ENCODE results near the gene CCDC30. TPM values are rescaled to one million over a fixed set of nuclear protein-coding genes. Genes with fewer than 3 reads are reported as not detected.
A peak's percentile ranks its signal among the peaks of the same experiment; 100 is the strongest.
"Not testable (repeated sequence)": the region's sequence is repeated elsewhere in the genome, so short reads cannot be mapped to it uniquely, and the experiment has no call there.

The CCDC30 gene
- total RNA-seq, 6 experiments from 2014 or later = 0.18 to 1.2 (median 0.31) TPM

DNA sequence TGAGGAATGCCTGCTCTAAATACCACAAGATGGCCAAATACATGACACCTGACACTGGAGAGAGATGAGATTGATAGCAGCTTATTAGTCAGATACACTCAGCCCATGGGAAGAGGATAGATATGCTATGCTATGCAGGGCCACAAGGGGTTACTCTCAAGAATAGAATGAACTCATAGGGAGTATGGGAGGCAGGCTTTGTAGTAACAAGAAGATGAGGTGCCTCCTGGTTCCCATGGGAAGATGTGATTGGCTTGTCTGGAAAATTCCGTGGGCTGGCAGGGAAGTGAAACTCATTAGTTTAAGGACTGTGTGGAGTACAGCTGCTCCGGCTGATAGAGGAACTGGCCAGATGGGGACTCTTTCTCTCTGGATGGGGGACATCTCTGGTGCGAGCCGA is 16.5 kb downstream of the CCDC30 start:
- H3K4me1 Mint-ChIP-seq (ENCODE audit: low read depth) = peaks cover 6% of the 10 kb centered on the region; the same call in 1 of the 2 replicates
- H3K9me3 Mint-ChIP-seq = no peaks in the 10 kb centered on the region
- H3K27me3 Mint-ChIP-seq (ENCODE audit: insufficient read depth) = peaks cover 7% of the 10 kb centered on the region
- no peaks in the 10 kb centered on the region for H3K36me3 Mint-ChIP-seq (ENCODE audit: low read depth)
- no peak overlapping the region for H3K4me3 Mint-ChIP-seq
- DNase-seq = peak; percentile 7
- TF ChIP-seq, protein P1, sequence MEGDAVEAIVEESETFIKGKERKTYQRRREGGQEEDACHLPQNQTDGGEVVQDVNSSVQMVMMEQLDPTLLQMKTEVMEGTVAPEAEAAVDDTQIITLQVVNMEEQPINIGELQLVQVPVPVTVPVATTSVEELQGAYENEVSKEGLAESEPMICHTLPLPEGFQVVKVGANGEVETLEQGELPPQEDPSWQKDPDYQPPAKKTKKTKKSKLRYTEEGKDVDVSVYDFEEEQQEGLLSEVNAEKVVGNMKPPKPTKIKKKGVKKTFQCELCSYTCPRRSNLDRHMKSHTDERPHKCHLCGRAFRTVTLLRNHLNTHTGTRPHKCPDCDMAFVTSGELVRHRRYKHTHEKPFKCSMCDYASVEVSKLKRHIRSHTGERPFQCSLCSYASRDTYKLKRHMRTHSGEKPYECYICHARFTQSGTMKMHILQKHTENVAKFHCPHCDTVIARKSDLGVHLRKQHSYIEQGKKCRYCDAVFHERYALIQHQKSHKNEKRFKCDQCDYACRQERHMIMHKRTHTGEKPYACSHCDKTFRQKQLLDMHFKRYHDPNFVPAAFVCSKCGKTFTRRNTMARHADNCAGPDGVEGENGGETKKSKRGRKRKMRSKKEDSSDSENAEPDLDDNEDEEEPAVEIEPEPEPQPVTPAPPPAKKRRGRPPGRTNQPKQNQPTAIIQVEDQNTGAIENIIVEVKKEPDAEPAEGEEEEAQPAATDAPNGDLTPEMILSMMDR (IDR thresholded peaks at IDR 0.05) = peak; percentile 38
- no peak overlapping the region for H3K27ac Mint-ChIP-seq

DNA sequence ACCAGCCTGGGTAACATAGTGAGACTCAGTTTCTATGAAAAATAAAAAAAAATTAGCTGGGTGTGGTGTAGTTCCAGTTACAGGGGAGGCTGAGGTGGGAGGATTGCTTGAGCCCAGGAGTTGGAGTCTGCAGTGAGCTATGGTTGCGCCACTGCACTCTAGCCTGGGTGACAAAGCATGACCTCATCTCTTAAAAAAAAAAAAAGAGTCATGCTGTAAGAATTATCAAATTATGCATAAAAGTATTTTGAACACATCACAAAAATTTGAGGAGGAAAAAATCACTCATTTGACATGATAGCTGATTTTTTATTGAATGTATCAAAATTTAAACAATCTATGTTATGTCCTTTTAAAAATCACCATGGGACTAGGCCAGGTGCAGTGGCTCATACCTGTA is 17.8 kb downstream of the CCDC30 start:
- H3K36me3 Mint-ChIP-seq (ENCODE audit: low read depth) = no peaks in the 10 kb centered on the region
- no peak overlapping the region for H3K4me3 Mint-ChIP-seq
- H3K27ac Mint-ChIP-seq = no peak overlapping the region
- H3K4me1 Mint-ChIP-seq (ENCODE audit: low read depth) = peaks cover 11% of the 10 kb centered on the region; the same call in 1 of the 2 replicates
- TF ChIP-seq, protein P1 (IDR thresholded peaks at IDR 0.05) = no peak
- H3K27me3 Mint-ChIP-seq (ENCODE audit: insufficient read depth) = peaks cover 7% of the 10 kb centered on the region
- no peak for DNase-seq
- H3K9me3 Mint-ChIP-seq = no peaks in the 10 kb centered on the region

DNA sequence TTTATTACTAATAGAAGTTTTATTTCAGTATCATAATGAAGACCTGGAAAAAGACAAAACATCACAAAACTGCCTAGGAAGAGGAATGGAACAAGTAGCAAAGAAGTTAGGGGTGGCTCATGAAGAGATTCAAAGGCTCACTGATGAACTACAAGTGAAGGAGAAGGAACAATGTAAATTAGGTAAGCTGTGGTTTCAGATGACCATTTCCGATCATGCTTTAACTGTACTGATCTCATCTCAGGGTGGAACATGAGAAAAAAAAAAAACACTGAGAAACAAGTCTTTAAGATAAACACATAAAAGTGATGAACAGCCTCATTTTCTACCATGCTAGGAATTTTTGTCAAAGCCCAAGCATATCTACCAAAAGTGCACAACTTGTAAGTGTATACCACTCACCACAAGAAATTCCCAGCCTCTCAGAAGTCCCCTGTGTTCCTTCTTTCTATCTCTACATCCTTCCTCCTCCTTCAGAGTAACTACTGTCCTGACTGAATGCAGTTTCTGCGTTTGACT is 19.6 kb downstream of the CCDC30 start:
- H3K9me3 Mint-ChIP-seq = no peaks in the 10 kb centered on the region

DNA sequence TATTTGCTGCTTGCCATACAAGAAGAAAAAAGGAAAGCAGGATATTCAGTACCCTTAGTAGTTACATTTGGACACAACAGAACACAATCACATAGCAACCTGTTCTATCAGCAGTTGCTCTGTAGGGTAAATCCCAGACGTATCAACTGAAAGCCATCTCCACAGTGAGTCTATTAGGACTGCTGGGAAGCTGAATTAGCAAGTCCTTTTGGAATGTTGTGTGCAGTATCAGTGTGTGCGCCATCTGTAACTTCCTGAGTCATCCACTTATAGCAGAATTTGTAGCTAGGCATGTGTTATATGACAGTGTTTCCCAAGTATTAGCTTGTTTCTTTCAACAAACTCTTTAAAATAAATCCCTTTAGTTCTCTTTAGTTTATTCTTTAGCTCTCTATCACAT is 21.3 kb downstream of the CCDC30 start:
- peak; percentile 91 for DNase-seq
- H3K27ac Mint-ChIP-seq = peak overlapping the region; percentile 62

More for the DNA sequence above, 19.6 kb downstream of the CCDC30 start:
- Mint-ChIP-seq H3K36me3 (ENCODE audit: low read depth) (no peaks in the 10 kb centered on the region), H3K27me3 (ENCODE audit: insufficient read depth) (no peaks in the 10 kb centered on the region; the same call in none of the 2 replicates), H3K27ac (no peak overlapping the region), H3K4me3 (no peak overlapping the region), H3K4me1 (ENCODE audit: low read depth) (peaks cover 11% of the 10 kb centered on the region; the same call in 1 of the 2 replicates)
- DNase-seq = no peak
- TF ChIP-seq, protein P1 (IDR thresholded peaks at IDR 0.05) = no peak

DNA sequence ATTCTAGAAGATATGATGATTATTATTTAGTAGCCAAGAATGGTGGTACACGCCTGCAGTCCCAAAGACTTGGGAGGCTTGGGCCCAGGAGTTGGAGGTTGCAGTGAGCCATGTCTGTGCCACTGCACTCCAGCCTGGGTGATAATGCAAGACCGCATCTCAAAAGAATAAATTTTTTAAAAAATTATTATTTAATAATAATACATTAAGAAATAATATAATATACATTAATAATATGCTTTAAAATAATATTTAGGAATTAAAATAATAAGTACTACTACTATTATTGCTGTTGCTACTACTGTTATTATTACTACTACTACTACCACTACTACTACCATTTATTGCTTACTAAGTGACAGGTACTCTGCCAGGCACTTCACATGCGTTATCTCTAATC is 27.2 kb downstream of the CCDC30 start:
- peaks cover 7% of the 10 kb centered on the region for H3K27me3 Mint-ChIP-seq (ENCODE audit: insufficient read depth)
- no peak for DNase-seq
- peaks cover 9% of the 10 kb centered on the region; the same call in 1 of the 2 replicates for H3K9me3 Mint-ChIP-seq
- no peak overlapping the region for H3K27ac Mint-ChIP-seq
- no peaks in the 10 kb centered on the region for H3K36me3 Mint-ChIP-seq (ENCODE audit: low read depth)
- TF ChIP-seq, protein P1 (IDR thresholded peaks at IDR 0.05) = no peak
- H3K4me1 Mint-ChIP-seq (ENCODE audit: low read depth) = peaks cover 2% of the 10 kb centered on the region; the same call in 1 of the 2 replicates
- no peak overlapping the region for H3K4me3 Mint-ChIP-seq

More for the DNA sequence above, 21.3 kb downstream of the CCDC30 start:
- Mint-ChIP-seq H3K27me3 (ENCODE audit: insufficient read depth) (peaks cover 5% of the 10 kb centered on the region), H3K9me3 (no peaks in the 10 kb centered on the region), H3K36me3 (ENCODE audit: low read depth) (no peaks in the 10 kb centered on the region), H3K4me1 (ENCODE audit: low read depth) (peaks cover 11% of the 10 kb centered on the region; the same call in 1 of the 2 replicates), H3K4me3 (no peak overlapping the region)
- TF ChIP-seq, protein P1 (IDR thresholded peaks at IDR 0.05) = no peak

GRCh38 chr1:42502031-42502430 is 38.9 kb downstream of the CCDC30 start:
- H3K27ac Mint-ChIP-seq; H3K4me1 Mint-ChIP-seq (ENCODE audit: low read depth); DNase-seq; H3K27me3 Mint-ChIP-seq (ENCODE audit: insufficient read depth); H3K4me3 Mint-ChIP-seq: not testable (repeated sequence)
- Mint-ChIP-seq H3K36me3 (ENCODE audit: low read depth) (peaks cover 12% of the 10 kb centered on the region), H3K9me3 (peaks cover 42% of the 10 kb centered on the region)
